ENCODE measurements around the gene CNPY4.
"Not testable (repeated sequence)": the region's sequence is repeated elsewhere in the genome, so short reads cannot be mapped to it uniquely, and the experiment has no call there.

CNPY4 gene

GRCh38 chr7:100119970-100120732, 717 bp downstream of the CNPY4 start:
- peak; percentile 84 to 85 for DNase-seq

DNA sequence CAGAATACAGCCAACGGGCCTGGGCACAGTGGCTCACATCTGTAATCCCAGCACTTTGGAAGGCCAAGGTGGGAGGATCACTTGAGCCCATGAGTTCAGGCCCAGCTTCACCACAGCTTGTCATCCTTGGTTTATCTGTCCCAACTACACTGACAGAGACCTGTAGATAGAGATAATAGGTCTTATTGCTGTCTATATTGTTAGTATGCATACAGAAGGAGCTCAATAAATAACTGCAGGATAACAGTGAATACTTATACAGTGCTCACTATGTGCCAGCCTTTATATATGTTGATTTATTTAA, 1.3 kb downstream of the CNPY4 start:
- DNase-seq = no peak

DNA sequence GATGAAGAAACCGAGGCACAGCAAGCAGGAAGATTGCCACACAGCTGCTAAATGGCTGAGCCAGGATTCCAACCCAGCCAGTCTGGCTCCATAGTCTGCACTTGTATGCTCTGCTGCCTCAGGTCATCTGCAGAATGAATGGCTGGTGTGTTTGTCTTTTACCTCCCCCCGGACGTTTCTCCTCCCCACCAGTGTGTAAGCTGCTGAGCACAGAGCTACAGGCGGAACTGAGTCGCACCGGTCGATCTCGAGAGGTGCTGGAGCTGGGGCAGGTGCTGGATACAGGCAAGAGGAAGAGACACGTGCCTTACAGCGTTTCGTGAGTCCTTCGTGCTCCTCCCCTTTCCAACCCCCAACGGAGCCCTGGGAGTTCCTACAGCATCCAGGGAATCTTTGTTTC, 2.6 kb downstream of the CNPY4 start:
- DNase-seq = no peak

- no peak for DNase-seq
Measured at GRCh38 chr7:100122568-100122967, 3.1 kb downstream of the CNPY4 start.

DNA sequence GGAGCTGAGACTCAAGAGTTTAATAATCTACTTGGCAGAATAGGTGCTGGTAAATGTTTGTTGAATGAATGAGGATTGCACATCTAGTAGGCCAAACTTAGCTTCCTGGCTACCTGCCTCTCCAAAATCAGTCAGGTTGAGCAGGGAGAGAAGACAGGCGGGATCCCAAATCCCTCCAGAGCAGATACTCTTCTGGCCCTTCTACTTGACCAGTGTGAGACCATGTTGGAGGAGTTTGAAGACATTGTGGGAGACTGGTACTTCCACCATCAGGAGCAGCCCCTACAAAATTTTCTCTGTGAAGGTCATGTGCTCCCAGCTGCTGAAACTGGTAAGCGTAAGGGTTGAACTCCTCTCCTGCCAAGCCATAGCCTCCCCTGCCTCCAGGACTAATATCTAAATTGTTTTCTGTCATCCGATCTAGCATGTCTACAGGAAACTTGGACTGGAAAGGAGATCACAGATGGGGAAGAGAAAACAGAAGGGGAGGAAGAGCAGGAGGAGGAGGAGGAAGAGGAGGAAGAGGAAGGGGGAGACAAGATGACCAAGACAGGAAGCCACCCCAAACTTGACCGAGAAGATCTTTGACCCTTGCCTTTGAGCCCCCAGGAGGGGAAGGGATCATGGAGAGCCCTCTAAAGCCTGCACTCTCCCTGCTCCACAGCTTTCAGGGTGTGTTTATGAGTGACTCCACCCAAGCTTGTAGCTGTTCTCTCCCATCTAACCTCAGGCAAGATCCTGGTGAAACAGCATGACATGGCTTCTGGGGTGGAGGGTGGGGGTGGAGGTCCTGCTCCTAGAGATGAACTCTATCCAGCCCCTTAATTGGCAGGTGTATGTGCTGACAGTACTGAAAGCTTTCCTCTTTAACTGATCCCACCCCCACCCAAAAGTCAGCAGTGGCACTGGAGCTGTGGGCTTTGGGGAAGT, 5.1 kb downstream of the CNPY4 start:
- DNase-seq = no peak

GRCh38 chr7:100126239-100126930, 7.0 kb downstream of the CNPY4 start:
- no peak for DNase-seq

DNA sequence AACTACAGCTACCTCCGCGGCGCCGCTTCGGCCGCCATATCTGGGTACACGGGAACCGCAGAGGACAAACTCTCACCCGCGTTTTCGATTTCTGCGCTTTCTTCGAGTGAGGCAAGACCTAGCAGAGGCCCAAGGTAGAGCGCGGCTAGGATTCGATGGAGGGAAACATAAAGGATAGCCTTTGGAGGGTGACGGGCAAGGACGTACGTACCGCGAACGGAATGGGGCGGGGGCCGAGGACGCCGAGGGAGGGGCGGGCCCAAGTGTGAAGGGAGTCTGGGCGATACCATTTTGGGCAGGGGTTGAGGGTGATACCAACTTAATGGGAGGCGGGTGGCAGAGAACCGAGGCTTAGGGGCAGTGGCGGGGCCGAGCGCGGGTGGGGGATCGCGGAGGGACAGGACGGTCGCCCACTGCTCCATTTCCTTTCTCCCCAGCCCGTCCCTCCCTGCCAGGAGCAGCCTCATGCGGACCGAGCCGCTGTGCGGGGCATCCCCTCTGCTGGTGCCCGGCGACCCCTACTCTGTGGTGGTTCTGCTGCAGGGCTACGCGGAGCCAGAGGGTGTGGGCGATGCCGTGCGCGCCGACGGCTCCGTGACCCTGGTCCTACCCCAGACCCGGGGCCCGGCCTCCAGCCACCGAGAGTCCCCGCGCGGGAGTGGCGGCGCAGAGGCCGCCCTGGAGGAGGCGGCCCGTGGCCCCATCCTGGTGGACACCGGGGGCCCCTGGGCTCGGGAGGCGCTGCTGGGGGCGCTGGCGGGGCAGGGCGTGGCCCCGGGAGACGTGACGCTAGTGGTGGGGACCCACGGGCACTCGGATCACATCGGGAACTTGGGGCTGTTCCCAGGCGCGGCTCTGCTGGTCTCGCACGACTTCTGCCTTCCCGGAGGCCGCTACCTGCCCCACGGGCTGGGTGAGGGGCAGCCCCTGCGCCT, 7.8 kb downstream of the CNPY4 start, which contains the start of gene MBLAC1:
MBLAC1 (plus strand) TSS at position 37 of the 935 bp plus-strand sequence; CDS start at position 466, 429 bp downstream.
- DNase-seq = peak; percentile 95 to 96

DNA sequence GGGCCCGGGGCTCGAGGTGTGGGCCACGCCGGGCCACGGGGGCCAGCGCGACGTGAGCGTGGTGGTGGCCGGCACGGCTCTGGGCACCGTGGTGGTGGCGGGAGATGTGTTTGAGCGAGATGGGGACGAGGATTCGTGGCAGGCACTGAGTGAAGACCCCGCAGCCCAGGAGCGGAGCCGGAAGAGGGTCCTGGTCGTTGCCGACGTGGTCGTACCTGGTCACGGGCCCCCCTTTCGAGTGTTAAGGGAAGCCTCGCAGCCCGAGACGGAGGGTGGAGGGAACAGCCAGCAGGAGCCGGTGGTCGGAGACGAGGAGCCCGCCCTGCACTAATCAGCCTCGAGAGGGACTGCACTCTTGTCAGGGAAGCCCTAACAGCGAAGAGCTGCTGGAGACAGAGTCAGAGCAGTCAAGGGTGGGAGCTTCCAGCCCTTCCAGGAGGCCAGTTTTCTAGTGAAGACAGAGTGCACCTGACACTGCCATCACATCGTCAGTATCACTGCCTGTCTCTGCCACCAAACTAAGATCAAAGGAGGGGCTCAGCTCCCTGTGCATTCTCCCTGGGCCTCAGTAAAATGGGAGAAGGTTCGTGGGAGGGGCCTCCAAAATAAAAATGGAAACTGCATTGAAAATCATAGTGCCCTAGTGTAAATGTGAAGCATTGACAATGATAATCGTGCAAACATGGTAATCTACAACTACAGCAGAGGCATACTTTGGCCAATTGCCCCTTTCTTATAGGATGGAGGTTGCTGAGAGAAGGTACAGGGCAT, 8.6 kb downstream of the CNPY4 start:
- DNase-seq = peak; percentile 54 to 60

DNA sequence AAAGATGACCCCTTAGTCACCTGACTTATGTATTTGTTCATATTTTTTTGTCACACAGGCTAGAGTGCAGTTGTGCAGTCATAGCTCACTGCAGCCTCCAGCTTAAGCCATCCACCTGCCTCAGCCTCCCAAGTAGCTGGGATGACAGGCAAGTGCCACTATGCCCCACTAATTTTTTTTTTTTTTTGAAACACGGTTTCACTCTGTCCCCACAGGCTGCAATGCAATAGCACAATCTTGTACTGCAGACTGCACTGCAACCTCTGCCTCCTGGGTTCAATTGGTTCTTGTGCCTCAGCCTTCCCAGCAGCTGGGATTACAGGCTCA, 9.2 kb downstream of the CNPY4 start:
- no peak for DNase-seq

DNA sequence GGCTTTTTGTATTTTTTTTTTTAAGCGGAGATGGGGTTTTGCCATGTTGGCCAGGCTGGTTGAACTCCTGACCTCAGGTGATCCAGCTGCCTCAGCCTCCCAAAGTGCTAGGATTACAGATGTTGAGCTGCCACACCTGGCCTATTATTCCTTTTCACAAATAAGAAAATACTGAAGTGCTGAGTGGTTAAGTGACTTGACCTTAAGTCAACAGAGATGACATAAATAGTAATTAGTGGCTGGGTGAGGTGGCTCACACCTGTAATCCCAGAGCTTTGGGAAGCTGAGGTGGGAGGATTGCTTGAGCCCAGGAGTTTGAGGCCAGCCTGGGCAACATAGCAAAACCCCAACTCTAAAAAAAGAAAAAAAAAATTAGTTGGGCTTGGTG, 10.8 kb downstream of the CNPY4 start:
- not testable (repeated sequence) for DNase-seq

GRCh38 chr7:100130608-100131453, 11.4 kb downstream of the CNPY4 start:
- peak; percentile 92 to 94 for DNase-seq

DNA sequence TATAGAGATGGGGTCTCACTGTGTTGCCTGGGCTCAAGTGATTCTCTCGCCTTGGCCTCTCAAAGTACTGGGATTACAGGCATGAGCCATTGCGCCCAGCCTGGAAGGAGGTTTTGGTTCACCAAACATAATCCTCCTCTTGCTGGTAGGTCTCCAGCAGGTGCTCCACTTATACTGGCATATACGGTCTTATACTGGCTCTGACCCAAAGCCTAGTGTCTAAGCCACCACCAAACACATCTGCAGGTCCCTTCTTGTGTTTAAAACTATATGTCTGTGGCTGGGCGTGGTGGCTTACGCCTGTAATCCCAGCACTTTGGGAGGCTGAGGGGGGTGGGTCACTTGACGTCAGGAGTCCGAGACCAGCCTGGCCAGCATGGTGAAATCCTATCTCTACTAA, 12.7 kb downstream of the CNPY4 start:
- DNase-seq = no peak

- peak; percentile 72 to 75 for DNase-seq
Measured at GRCh38 chr7:100132697-100133151, 13.3 kb downstream of the CNPY4 start.

DNA sequence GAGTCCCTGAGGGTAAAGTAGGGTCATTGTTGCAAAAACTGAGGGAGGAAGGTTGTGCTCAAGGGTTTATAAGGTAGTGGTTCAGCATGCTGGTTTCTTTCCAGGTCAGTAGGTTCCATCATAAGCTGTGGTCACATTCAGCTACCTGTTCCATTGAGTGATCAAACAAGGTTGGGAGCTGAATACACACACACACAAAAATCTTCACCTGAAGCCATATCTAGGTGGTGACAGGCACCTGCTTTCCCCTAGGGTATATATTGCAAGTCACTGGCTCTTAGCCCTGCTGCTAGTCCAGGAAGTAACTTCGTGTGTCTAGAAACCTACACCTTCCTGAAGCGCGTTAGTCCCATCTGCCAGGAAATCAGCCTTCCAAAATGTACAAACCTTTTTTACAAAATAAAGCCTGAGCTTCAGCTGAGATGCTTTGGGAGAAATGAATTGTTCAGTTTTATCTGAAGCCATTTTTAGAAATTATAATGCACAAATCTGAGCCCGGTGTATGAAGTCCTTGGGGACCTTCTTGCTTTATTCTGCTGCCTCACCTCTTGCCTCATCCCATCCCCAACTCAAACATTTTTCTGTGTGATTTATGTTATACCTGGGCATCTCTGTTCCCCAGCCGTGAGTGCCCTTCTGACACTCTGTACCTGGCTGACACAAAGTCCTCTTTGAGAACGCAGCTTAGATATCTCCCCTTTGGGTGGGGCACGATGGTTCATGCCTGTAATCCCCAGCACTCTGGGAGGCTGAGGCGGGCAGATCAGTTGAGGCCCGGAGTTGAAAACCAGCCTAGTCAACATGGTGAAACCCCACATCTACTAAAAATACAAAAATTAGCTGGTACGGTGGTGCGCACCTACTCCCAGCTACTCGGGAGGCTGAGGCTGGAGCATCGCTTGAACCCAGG, 18.7 kb downstream of the CNPY4 start:
- DNase-seq = no peak

- no peak for DNase-seq
Measured at GRCh38 chr7:100141555-100141949, 22.1 kb downstream of the CNPY4 start.

GRCh38 chr7:100142461-100142860, 23.0 kb downstream of the CNPY4 start:
- no peak for DNase-seq

GRCh38 chr7:100146350-100146749, 26.9 kb downstream of the CNPY4 start:
- not testable (repeated sequence) for DNase-seq

GRCh38 chr7:100147278-100147677, 27.8 kb downstream of the CNPY4 start:
- no peak for DNase-seq

DNA sequence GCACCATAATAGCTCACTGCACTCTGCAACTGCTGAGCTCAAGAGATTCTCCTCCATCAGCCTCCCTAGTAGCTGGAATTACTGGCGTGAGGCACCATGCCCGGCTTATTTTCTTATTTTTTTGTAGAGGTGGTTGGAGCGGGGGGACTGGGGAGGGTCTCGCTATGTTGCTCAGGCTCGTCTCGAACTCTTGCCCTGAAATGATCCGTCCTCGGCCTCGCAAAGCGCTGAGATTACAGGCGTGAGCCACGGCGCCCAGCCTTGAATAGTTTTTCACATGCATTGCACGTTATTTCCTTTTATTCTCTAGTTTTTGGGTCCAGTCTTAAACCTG, 28.8 kb downstream of the CNPY4 start:
- DNase-seq = no peak

Data from activated T-cell treated with anti-CD3 and anti-CD28 coated beads, Interleukin-2, amount 50 U/mL, for 48 hours (primary cell).